ENCODE results near the gene DCTN2. TPM values are rescaled to one million over a fixed set of nuclear protein-coding genes. Genes with fewer than 3 reads are reported as not detected.
A peak's percentile ranks its signal among the peaks of the same experiment; 100 is the strongest.

DCTN2 gene
- total and polyA plus RNA-seq, 2 donors (not counting 1 experiment from before 2014, with no cell fraction given), result 59.4 to 94.3 TPM

DNA sequence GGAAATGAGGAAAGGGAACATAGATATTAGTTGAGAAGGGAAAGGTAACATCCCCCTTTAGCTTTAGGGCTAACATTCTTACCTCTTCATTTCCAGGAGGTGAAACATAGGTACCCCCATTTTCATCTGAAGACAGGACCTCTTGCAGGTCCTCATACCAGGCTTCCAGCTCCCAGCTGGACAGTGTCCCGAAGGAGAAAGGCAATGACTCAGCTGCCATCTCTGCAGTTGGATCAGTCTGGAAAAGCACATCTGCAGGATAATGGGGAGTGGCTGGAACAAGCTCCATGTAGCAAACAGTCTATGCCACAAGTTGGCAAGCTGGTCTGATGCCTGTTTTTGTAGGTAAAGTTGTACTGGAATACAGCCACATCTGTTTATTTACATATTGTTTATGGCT, 29.8 kb downstream of the DCTN2 start:
- H3K27ac Mint-ChIP-seq, result no peak overlapping the region
- Histone ChIP-seq H3K4me3 (ENCODE audit: control extremely low read depth in 1 of 5, extremely low read depth in 1 of 5, insufficient read depth in 1 of 5, low read depth in 2 of 5, low read length in 4 of 5) (no peak overlapping the region), H3K36me3 (replicated peaks in 1 of 2; ENCODE audit: control extremely low read depth in 1 of 2, control insufficient read depth in 1 of 2, extremely low read depth in 1 of 2, insufficient read depth in 2 of 2, low read length in 1 of 2) (peaks cover 27 to 57% of the 10 kb centered on the region in 2 experiments), H3K27ac (ENCODE audit: low read length in 2 of 2) (no peak overlapping the region), H2AFZ (ENCODE audit: insufficient read depth, low read depth, low read length, poor library complexity, severe bottlenecking) (no peak overlapping the region), H3K79me2 (ENCODE audit: control insufficient read depth, insufficient read depth, low read length) (peaks cover 25% of the 10 kb centered on the region), H3K9ac (ENCODE audit: low read length) (no peak overlapping the region), H4K20me1 (ENCODE audit: control insufficient read depth, insufficient read depth, low read length, poor library complexity, severe bottlenecking) (peaks cover 19% of the 10 kb centered on the region), H3K4me2 (replicated peaks; ENCODE audit: low read depth, low read length, poor library complexity, severe bottlenecking) (no peak overlapping the region), H3K27me3 (replicated peaks in 1 of 4; ENCODE audit: control extremely low read depth in 1 of 4, control insufficient read depth in 3 of 4, insufficient read depth in 4 of 4, low read length in 3 of 4) (no peaks in the 10 kb centered on the region), H3K4me1 (ENCODE audit: control insufficient read depth in 2 of 2, insufficient read depth in 2 of 2, low read length in 2 of 2) (peaks cover 28 to 36% of the 10 kb centered on the region in 2 donors), H3K9me3 (ENCODE audit: control extremely low read depth in 1 of 3, control insufficient read depth in 2 of 3, insufficient read depth in 1 of 3, low read length in 2 of 3) (no peaks in the 10 kb centered on the region)
- no peaks in the 10 kb centered on the region for H3K27me3 Mint-ChIP-seq
- ATAC-seq (ENCODE audit: low read depth), result no peak
- H3K9me3 Mint-ChIP-seq (ENCODE audit: insufficient read depth), result no peaks in the 10 kb centered on the region
- POLR2A ChIA-PET, result interaction anchor here (2.3 kb wide), 1 partner anchor 40 kb away, joined by 5 read pairs; no protein-coding TSS in a partner anchor
- peaks cover 38% of the 10 kb centered on the region for H3K4me1 Mint-ChIP-seq
- peak overlapping the region; percentile 36 for H3K4me3 Mint-ChIP-seq
- no peak for DNase-seq
- 11% methylated on average over 1 of the region's 1 CpG for WGBS (ENCODE audit: insufficient coverage)
- CTCF ChIA-PET, result interaction anchor here (1.1 kb wide), 1 partner anchor 58 kb away, joined by 3 read pairs; no protein-coding TSS in a partner anchor
- no peak for TF ChIP-seq EZH2 (IDR thresholded peaks at IDR 0.05; ENCODE audit: borderline replicate concordance, insufficient read depth, low read depth, low read length, poor library complexity, severe bottlenecking)
- TF ChIP-seq, protein P1, sequence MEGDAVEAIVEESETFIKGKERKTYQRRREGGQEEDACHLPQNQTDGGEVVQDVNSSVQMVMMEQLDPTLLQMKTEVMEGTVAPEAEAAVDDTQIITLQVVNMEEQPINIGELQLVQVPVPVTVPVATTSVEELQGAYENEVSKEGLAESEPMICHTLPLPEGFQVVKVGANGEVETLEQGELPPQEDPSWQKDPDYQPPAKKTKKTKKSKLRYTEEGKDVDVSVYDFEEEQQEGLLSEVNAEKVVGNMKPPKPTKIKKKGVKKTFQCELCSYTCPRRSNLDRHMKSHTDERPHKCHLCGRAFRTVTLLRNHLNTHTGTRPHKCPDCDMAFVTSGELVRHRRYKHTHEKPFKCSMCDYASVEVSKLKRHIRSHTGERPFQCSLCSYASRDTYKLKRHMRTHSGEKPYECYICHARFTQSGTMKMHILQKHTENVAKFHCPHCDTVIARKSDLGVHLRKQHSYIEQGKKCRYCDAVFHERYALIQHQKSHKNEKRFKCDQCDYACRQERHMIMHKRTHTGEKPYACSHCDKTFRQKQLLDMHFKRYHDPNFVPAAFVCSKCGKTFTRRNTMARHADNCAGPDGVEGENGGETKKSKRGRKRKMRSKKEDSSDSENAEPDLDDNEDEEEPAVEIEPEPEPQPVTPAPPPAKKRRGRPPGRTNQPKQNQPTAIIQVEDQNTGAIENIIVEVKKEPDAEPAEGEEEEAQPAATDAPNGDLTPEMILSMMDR (IDR thresholded peaks at IDR 0.05), result no peak
- intact Hi-C loops (cut with micrococcal nuclease), result no loop called here

DNA sequence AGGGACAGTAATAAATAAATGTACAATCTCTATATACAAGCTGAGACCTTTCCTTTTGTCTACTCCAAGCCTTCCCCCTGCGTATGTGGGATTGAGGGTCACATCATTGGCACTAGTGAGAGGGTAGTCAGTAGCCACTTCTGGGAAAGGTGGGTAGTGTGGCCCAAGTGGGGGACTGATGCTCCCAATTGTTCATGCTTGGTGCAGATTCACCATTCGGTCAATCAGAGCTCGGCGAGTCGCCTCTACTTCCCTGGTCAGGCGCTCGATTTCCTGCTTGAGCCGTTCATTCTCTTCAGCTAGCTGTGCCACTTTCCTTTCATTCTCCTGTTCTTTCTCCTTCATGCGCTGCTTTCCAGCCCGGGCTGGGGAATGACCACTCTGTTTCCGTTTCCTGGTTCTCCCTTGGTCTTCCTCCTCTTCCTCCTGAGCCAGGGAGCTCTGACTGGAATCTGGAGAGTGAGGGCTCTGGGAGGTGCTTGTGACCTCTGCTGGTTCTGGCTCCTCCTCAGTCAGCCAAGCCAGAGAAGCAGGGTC, 30.3 kb downstream of the DCTN2 start:
- no peak overlapping the region for H3K4me3 Mint-ChIP-seq
- Histone ChIP-seq H4K20me1 (ENCODE audit: control insufficient read depth, insufficient read depth, low read length, poor library complexity, severe bottlenecking) (peaks cover 19% of the 10 kb centered on the region), H2AFZ (ENCODE audit: insufficient read depth, low read depth, low read length, poor library complexity, severe bottlenecking) (no peak overlapping the region), H3K4me3 (ENCODE audit: control extremely low read depth in 1 of 5, extremely low read depth in 1 of 5, insufficient read depth in 1 of 5, low read depth in 2 of 5, low read length in 4 of 5) (no peak overlapping the region), H3K27me3 (replicated peaks in 1 of 4; ENCODE audit: control extremely low read depth in 1 of 4, control insufficient read depth in 3 of 4, insufficient read depth in 4 of 4, low read length in 3 of 4) (no peaks in the 10 kb centered on the region), H3K79me2 (ENCODE audit: control insufficient read depth, insufficient read depth, low read length) (peaks cover 25% of the 10 kb centered on the region), H3K9me3 (ENCODE audit: control extremely low read depth in 1 of 3, control insufficient read depth in 2 of 3, insufficient read depth in 1 of 3, low read length in 2 of 3) (no peaks in the 10 kb centered on the region), H3K36me3 (replicated peaks in 1 of 2; ENCODE audit: control extremely low read depth in 1 of 2, control insufficient read depth in 1 of 2, extremely low read depth in 1 of 2, insufficient read depth in 2 of 2, low read length in 1 of 2) (peaks cover 27 to 62% of the 10 kb centered on the region in 2 experiments), H3K27ac (ENCODE audit: low read length in 2 of 2) (no peak overlapping the region), H3K9ac (ENCODE audit: low read length) (no peak overlapping the region), H3K4me2 (replicated peaks; ENCODE audit: low read depth, low read length, poor library complexity, severe bottlenecking) (no peak overlapping the region), H3K4me1 (ENCODE audit: control insufficient read depth in 2 of 2, insufficient read depth in 2 of 2, low read length in 2 of 2) (peaks cover 23 to 31% of the 10 kb centered on the region in 2 donors)
- ATAC-seq (ENCODE audit: low read depth), result no peak
- POLR2A ChIA-PET, result interaction anchor here (0.6 to 2.3 kb wide), 4 partner anchors 17 to 69 kb away, joined by 3 to 5 read pairs (median 4); no protein-coding TSS in a partner anchor
- H3K27me3 Mint-ChIP-seq, result no peaks in the 10 kb centered on the region
- no peak overlapping the region for H3K27ac Mint-ChIP-seq
- TF ChIP-seq EZH2 (IDR thresholded peaks at IDR 0.05; ENCODE audit: borderline replicate concordance, insufficient read depth, low read depth, low read length, poor library complexity, severe bottlenecking), result no peak
- TF ChIP-seq, protein P1 (IDR thresholded peaks at IDR 0.05), result no peak
- whole genome bisulfite sequencing (ENCODE audit: insufficient coverage), result 97% methylated on average over 8 of the region's 11 CpGs
- H3K4me1 Mint-ChIP-seq, result peaks cover 33% of the 10 kb centered on the region
- no peak for DNase-seq
- intact Hi-C loops (cut with micrococcal nuclease), result no loop called here
- CTCF ChIA-PET, result interaction anchor here (1.1 to 1.2 kb wide), 2 partner anchors 58 to 61 kb away, joined by 3 read pairs; partner anchors contain the start of gene INHBE
- no peaks in the 10 kb centered on the region for H3K9me3 Mint-ChIP-seq (ENCODE audit: insufficient read depth)
